NCI-H345 (cell line): ENCODE data around the gene TRIM23.
A peak's percentile ranks its signal among the peaks of the same experiment; 100 is the strongest.
"Not testable (repeated sequence)": the region's sequence is repeated elsewhere in the genome, so short reads cannot be mapped to it uniquely, and the experiment has no call there.

Source experiments
- DNase-seq: peaks from one replicate; lab custom pipeline; 2025; lab: John Stamatoyannopoulos, UW

Gene TRIM23

DNA sequence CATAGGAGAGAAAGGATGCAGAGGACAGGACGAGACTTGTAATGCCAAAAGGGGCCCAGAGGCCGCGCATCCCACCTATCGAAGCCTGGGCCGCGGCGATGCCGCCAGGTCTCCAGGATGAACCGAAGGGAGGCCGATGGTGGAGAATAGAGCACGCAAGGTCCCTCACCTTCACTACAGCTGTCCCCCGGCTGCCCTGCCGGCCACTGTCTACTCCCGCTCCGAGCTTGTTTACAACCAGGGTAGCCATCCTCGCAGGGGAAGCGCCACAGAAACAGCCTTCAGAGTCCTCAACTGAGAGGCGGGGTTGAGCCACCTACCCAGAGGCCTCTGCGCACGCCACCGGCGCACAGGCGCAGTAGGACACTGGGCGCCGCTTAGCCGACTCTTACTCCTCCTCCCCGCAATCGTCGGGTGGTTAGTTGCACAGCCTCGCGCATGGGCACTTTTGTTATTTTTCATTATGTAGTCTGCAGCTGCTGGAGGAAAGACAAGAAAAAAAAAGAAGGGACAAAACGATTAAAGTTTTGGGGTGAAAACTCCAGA, at the start of gene TRIM23:
Gene TRIM23, minus strand, starts transcription at position 309 of the 546 bp plus-strand sequence. Its CDS starts 59 bp downstream, at position 250.
- peak; percentile 90 for DNase-seq

DNA sequence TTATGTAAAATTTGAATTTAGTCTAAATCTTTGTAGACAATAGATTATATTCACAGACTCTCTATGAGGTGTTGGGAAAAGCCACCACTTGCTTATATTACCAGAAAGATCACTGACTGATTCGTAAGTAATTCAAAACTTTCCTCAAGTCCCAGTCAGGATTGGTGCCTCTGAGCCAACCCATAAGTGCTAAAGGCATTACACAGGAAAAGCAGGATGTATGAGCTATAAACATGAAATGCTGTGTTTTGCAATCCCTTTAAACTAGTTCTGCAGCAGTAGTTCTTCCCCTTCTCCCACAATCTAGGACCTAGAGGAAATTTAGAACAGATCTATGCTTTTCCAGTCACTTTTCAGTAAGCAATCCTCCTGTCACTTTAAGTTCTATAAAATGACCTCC, 48.7 kb upstream of the TRIM23 start:
- DNase-seq, result no peak

DNA sequence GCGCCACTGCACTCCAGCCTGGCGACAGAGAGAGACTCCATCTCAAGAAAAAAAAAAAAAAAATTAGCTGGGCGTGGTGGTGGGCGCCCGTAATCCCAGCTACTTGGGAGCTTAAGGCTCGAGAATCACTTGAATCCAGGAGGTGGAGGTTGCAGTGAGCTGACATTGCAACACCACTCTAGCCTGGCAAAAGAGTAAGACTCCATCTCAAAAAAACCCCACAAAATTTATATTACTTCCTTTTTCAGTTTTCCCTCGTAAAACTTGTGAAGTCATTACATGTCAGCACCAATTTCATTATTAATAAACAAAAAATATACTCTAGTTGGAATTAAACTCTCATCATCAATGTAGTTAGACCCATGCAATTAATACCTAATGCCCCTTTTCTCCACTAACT, 44.6 kb upstream of the TRIM23 start:
- no peak for DNase-seq

DNA sequence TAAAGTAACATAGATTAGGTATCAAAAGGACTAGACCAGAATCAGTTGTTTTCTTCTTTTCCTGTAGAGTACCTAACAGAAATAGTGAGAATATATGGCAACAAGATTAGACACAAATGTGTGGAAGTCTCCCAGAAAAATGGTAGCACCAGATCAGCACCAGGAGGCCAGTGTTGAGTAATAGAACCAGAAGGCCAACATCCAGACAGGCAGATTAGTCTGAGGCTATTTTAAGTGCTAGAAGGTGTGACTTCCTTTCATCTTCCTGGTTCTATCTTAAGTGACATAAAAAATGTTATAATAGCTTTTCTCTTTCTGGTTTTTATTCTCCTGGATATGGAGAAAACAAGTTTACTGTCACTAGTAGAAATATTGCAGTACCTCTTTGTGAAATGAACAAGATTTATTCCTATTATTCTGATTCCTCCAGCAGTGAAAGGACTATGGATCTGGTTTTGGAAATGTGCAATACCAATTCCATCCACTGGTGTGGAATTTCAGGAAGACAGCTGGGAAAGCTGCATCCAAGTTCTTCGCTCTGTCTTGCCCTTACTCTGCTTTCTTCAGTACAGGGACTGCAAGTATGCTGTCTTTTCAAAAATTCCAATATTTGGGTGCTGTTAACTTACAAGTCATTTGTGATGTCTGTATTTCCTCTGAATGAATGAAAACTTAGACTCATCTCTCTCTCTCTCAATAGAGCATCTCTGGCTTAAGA, 39.8 kb upstream of the TRIM23 start:
- no peak for DNase-seq

DNA sequence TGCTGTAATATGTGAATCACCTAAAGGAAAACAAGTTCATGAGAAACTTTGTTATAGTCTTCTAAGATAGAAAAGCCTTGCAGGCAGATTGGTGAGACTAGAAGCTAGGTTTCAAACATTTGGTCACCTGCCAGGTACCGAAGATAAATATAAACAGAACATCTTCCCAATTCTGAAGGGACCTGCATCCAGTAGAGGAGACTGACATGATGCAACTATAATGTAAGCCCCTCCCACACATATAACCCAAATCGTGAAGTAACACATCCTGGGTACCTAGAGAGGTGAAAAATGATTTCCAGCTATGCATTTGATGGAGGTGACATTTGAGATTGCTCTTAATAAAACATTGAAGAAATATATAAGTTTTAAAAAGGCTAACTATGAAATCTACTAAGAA, 30.6 kb upstream of the TRIM23 start:
- no peak for DNase-seq

DNA sequence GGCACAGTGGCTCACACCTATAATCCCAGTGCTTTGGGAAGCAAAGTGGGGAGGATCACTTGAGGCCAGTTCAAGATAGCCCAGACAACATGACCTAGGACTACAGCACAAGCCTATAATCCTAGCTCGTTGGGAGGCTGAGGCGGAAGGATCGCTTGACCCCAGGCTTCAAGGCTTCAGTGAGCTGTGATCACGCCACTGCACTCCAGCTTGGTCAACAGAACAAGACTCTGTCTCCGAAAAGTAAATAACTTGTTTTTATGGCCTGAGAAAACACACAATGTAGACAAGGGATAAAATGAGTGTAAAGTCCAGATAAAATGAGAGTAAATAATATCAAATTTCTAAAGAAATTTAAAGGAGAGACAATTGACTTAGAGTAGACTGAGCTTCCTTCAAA, 27.0 kb upstream of the TRIM23 start:
- no peak for DNase-seq

DNA sequence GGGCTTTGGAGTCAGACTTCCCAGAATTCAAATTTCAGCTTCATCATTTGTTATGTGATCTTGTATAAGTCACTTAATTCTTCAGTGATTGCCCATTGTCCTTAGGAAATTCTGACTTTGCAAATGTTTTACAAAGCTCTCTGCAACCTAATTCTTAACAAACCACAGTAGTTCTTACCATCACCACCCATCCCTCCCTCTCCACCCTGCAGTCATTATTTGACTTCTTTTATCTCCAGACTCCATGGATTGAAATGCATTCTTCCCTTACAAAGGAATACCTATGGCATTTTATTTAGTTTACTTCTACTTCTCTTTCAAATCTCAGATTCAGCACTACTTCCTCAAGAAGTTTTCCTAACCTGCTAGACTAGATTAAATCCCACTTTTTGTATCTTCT, 23.8 kb upstream of the TRIM23 start:
- no peak for DNase-seq

DNA sequence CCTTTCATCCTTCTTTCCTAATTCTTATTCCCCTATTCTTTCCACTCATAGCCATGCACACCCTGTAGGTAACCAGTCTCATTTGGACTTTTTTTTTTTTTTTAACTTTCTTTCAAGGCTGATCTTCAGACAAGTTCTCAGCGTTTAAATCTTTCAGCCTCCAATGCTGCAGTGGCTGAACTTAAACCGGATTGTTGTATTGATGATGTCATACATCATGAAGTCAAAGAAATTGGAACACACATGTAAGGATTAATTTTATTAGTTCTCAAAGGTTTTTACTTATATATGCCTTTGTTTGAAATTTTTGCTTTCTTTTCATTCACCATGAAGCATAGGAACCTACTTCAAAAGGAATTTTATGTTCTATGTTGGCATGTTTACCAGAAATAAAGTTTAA, 22.8 kb upstream of the TRIM23 start:
- no peak for DNase-seq

DNA sequence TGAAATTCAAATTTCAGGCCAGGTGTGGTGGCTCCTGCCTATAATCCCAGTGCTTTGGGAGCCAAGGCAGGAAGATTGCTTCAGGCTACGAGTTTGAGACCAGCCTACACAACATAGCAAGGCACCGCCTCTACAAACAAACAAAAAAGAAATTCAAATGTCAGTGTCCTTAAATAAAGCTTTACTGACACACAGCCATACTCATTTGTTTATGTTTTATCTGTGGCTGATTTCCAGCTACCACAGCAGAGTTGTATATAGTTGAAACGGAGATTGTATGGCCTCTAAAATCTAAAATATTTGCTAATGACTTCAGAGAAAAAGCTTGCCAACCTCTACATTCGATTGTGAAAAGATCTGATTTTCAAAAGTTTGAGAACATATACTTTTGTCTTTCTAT, 16.1 kb upstream of the TRIM23 start:
- DNase-seq, result no peak

DNA sequence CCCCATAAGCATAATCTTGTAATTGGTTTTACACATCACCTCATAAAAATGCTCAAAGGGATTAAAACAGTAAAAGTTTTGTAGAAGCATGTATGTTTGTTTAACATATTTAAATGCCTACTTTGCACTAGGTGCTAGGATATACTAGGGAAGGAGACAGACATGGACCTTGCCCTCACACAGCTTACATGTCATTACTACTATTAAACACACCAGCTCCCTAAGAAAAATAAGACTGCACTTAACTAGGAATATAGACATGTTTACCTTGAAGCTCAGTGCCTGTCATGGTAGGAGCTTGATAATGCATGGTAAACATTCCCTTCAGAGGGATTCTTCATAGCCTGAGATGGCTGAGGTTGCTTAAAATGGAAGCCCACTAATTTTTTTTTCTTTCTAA, 6.8 kb upstream of the TRIM23 start:
- no peak for DNase-seq

DNA sequence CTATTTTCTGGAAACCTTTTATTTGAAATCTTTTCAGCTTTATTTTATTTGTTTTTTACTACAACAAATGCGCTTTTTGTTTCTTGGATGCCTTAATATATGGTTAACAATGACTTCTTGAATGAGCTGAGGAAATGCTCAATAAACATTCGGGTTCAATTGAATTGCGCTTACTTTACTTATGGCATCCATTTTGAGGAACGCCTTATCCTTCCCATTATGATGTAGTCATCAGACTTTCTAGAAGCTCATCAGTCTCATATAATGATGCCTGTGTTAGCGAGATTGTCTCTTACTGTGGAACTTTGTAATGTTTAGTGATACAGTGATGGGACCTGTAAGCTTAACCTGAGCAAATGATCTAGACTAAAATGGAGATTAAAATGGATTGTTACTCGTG, 1.6 kb upstream of the TRIM23 start:
- DNase-seq, result no peak

DNA sequence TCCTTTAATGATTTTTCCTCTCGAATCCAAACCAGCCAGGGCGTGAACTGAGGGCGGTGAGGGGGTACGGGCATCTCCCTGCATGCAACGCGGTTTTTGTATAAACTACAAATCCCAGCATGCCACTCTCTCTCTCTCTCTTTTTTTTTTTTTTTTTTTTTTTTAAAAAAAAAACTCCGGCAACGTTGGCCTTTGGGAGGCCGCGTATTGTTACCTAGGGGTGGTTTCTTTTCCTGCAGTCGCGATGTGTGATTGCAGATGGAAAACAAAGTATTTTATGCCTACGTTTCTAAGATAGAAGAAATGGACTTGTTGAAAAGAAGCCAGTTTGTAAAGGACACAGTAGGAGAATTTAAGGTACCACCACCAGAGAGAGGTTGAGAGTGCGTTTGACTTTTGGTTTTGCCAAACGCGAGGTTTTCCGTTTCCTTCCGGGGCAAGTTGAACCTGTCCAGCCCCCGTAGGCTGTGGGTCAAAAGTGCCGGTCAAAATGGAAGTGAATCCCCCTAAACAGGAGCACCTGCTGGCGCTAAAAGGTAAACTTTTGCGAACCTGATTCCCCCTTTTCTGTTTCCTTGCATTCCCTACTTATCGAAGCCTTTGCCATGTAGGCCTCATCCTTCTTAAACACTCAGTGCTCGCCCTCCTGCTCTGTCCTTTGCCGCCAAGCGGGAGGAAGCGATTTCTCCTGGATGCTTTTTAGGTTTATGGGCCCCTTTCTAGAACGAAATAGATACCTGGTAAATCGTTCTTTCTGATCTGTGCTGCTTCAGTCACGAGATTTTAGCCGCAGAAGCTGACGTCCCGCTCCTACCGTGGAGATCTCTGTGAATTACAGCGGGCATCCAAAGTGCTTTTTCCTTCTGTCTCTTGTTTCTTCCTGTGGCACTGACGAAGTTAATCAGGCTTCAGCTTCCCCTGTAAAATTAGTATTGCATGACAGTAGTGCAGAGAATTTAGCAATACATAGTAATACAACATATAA, 730 bp upstream of the TRIM23 start, which contains the start of the genes SHLD3 and TRAPPC13:
Gene SHLD3, plus strand, starts transcription at position 457 of the 985 bp plus-strand sequence. CDS start 4,561 bp downstream, outside the sequence.
Gene TRAPPC13, plus strand, starts transcription at position 457 of the 985 bp plus-strand sequence. Its CDS starts 34 bp downstream, at position 491.
- DNase-seq, result peak; percentile 86

DNA sequence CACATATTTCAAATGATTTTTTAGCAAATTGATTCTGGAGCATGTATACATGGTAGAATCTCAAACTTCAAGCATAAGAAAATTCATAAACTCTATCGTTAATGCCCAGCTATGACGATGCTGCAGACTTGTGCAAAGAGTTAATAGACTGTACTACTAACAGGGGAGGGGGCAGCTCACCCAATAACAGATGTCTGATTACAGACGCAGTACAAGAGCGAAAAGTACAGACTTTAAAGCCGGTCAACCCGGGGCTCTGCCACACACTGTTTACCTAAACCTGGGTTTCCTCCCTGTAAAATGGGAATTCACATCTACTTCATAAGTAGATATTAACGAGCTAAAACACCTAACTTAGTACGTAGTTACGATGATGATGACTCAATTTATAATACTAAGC, 651 bp downstream of the TRIM23 start:
- DNase-seq, result no peak

DNA sequence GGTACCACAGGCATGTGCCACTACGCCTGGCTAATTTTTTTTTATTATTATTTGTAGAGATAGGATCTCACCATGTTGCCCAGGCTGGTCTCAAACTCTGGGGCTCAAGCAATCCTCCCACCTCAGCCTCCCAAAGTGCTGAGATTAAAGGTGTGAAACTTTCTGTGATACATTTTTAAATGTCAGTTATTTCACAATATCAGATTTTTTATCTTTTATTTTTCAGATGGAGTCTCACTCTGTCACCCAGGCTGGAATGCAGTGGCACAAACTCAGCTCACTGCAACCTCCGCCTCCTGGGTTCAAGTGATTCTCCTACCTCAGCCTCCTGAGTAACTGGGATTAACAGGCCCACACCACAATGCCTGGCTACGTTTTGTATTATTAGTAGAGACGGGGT, 2.2 kb downstream of the TRIM23 start:
- DNase-seq, result not testable (repeated sequence)

DNA sequence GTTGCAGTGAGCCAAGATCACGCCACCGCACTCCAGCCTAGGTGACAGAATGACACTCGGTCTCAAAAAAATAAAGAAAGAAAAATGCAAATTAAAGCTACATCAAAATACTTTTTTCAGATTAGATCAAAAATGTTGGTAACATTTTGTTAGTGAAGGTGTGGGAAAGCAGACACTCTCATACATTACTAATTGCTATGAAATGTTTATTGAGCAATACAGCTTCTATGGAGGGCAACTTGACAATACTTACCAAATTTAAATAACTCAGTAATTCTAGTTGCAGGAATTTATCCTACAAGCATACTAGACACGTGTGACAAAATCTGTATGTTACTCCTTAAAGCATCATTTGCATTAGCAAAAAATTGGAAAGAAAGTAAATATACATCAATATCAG, 4.1 kb downstream of the TRIM23 start:
- DNase-seq, result no peak

DNA sequence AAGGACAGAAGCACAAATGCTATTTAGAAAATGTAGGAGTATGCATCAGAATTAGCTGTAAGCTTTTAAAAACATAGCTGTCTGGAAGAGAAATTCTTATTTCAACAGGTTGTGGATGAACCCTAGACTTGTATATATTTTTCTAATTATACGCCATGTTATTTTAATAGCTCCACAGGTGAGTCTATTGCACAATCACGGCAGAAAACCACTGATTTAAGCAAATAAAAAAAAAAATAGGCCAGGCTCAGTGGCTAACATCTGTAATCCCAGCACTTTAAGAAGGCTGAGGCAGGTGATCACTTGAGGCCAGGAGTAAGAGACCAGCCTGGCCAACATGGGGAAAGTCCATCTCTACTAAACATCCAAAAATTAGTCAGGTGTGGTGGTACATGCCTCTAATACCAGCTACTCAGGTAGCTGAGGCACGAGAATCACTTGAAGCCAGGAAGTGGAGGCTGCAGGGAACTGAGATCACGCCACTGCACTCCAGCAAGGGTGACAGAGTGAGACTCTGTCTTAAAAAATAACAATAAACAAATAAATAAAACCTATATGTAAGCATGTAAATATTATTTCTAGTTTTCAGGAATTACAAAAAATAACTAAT, 11.7 kb downstream of the TRIM23 start:
- DNase-seq, result no peak

DNA sequence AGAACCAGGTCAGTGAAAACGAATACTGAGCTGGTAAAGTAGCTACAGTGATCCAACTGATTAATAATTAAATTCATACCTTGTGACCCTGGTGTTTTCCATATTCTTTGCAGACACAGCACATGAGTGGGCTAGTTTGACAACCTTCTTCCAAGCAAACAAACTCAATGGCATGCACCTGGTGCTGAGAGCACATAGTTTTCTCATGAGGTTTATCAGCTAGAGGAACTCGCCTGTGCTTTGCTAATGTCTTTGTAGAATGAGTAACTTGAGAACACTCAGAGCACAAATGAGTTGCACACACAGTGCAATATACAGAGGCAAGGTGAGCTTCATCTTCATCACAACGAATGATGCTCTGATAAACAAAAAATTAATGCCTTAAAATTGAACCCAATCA, 12.6 kb downstream of the TRIM23 start:
- no peak for DNase-seq

DNA sequence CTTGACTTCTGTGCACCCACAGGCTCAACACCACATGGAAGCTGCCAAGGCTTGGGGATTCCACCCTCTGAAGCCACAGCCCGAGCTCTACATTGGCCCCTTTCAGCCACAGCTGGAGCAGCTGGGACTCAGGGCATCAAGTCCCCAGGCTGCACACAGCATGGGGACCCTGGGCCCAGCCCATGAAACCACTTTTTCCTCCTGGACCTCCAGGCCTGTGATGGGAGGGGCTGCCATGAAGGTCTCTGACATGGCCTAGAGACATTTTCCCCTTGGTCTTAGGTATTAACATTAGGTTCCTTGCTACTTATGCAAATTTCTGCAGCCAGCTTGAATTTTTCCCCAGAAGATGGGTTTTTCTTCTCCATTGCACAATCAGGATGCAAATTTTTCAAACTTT, 22.4 kb downstream of the TRIM23 start:
- DNase-seq, result not testable (repeated sequence)

DNA sequence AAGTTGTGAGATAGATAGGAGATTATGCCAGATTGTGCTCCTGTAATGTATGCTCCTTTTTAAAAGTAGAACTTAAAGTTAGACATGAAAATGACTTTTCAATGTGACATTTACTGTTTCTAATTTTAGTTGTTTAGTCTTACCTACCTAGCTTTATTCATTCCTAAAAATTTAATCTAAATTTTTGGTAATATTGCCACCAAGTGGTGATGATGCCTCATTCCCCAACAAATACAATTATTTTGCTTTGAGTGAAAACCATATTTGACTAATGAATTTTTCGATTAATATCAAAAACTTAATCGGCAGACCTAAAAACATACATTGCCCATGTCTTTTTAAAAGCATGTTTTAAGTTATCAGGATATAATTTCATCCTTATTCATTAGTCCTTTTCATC, 35.4 kb downstream of the TRIM23 start:
- no peak for DNase-seq

DNA sequence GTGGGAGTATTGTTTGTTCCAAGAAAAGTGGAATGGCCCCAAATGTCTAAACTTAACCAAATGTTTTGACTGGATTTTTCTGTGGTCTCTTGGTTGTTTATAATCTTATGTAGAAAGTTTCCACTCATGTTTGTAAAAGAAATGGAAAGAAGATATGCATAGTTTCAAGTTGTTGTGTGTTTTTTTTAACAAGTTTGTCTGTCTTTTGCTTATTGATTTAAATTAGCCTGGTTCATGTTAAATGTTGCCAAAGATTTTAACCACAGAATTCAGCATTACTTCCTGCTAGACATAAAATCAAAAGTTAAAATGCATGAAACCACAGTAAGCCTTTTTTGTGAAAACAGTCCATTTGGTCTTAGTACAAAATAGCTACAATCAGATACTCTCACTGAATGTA, 47.0 kb downstream of the TRIM23 start:
- no peak for DNase-seq

DNA sequence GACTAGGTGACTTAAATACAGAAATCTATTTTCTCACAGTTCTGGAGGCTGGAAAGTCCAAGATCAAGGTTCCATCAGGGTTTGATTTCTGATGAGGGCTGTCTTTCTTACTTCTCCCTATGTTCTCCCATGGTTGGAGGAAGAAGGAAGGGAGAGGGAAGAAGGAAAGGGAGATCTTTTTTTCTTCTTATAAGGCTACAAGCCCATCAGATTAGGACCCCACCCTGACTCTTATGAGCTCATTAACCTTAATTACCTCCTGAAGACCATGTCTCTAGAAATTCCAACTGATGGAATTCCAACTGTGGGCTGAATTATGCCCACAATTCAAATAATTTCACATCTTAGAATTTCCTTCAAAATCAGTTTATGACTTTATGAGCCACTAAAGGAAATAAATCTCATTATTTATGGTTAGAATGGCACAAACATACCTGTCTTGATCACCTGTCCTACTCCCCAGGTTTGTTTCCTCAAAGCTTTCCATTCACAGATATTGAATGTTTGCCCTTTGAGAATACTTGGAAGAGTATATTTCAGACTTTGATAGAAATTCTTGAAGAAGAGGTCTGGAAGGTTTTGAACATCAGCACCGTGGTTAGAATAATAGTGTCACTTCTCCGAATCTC, 53.4 kb downstream of the TRIM23 start:
- no peak for DNase-seq

DNA sequence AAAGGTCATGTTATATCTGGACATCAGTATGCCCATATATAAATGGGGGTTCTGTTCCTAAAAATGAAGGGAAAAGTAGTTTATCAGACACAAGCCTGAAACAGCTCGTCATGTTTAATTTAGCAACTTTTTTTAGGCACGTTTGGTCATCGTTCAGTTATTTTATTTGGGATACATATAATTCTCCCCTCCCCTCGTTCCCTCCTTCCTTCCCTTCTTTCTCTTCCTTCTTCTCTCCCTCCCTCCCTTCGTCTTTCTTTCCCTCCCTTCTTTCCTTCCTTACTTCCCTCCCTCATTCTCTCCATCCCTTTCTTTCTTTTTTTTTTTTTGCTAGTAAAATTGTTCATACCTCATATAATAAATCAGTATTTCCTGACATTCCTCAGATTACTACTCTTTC, 57.6 kb downstream of the TRIM23 start:
- DNase-seq, result no peak
